H1 (cell line): ENCODE data around the gene CUL1. TPM values are rescaled to one million over a fixed set of nuclear protein-coding genes. Genes with fewer than 3 reads are reported as not detected.

Experiments
- CTCF ChIA-PET: fragments of 300-600 bp; sonication (Branson Sonifier 250); formaldehyde crosslinking; loops from one replicate; lab custom pipeline; 2021; ENCODE audit not compliant: partially characterized antibody; lab: Charles Lee
- POLR2A ChIA-PET: fragments of 300-600 bp; sonication (Branson Sonifier 250); formaldehyde crosslinking; loops from one replicate; lab custom pipeline; 2021; ENCODE audit warnings: inconsistent platforms; ENCODE audit not compliant: partially characterized antibody; lab: Charles Lee
- DNase-seq, 2 experiments: peaks; one replicate each; pipeline versions ENCODE4 v3.0.0 to v3.0.0-alpha.2; 2010 to 2022; ENCODE audit warnings: low spot score in 2 of 2, low read depth in 1 of 2, mixed read lengths in 1 of 2
- FAIRE-seq: peaks from 2 replicates; lab custom pipeline; 2011; peaks lifted over from hg19 to GRCh38; lab: Jason Lieb, UNC
- H2AFZ ChIP-seq: 2 replicates; pipeline ENCODE4 v1.8.1; 2012; ENCODE audit warnings: low read length, inconsistent platforms
- H2AK5ac ChIP-seq: 2 replicates; pipeline ENCODE4 v1.6.1; 2013; ENCODE audit warnings: low read depth, low read length
- H2BK120ac ChIP-seq: replicated peaks from 2 replicates; pipeline ENCODE3; 2013; ENCODE audit warnings: low read depth, low read length, inconsistent platforms
- H2BK12ac ChIP-seq: 2 replicates; pipeline ENCODE4 v1.6.1; 2013; ENCODE audit warnings: low read depth, low read length
- H2BK15ac ChIP-seq: 2 replicates; pipeline ENCODE4 v1.6.1; 2013; ENCODE audit warnings: low read length
- H2BK20ac ChIP-seq: 2 replicates; pipeline ENCODE4 v1.6.1; 2013; ENCODE audit warnings: low read length
- H2BK5ac ChIP-seq: 2 replicates; pipeline ENCODE4 v1.6.1; 2013; ENCODE audit warnings: low read depth, low read length
- H3K14ac ChIP-seq: 2 replicates; pipeline ENCODE4 v1.6.1; 2013; ENCODE audit warnings: inconsistent platforms; ENCODE audit not compliant: insufficient read length
- H3K18ac ChIP-seq: 2 replicates; pipeline ENCODE4 v1.6.1; 2013; ENCODE audit warnings: low read length; ENCODE audit errors: extremely low read depth
- H3K23ac ChIP-seq: 2 replicates; pipeline ENCODE4 v1.6.1; 2013; ENCODE audit warnings: inconsistent platforms; ENCODE audit not compliant: insufficient read length
- H3K23me2 ChIP-seq: 2 replicates; pipeline ENCODE4 v1.6.1; 2013; ENCODE audit warnings: low read depth, low read length
- H3K27ac ChIP-seq: 2 replicates; pipeline ENCODE4 v1.6.1; 2011; ENCODE audit warnings: low read depth, low read length, inconsistent platforms
- H3K27me3 ChIP-seq, 4 experiments: replicated peaks in 1 of 4; 1 replicate in 1 of 4; 2 replicates in 3 of 4; pipeline versions ENCODE4 v1.6.1 to v1.8.1; 2011 to 2013; ENCODE audit warnings: low read length in 3 of 4, mild to moderate bottlenecking in 3 of 4, inconsistent platforms in 2 of 4, mixed read lengths in 2 of 4, moderate library complexity in 1 of 4; ENCODE audit not compliant: control insufficient read depth in 3 of 4, insufficient read depth in 3 of 4; ENCODE audit errors: extremely low read depth in 1 of 4
- H3K36me3 ChIP-seq, 4 experiments: 2 replicates each; pipeline versions ENCODE4 v1.6.1 to v1.8.1; 2011 to 2013; ENCODE audit warnings: mild to moderate bottlenecking in 4 of 4, low read length in 3 of 4, moderate library complexity in 2 of 4, control low read depth in 1 of 4, inconsistent platforms in 1 of 4; ENCODE audit not compliant: insufficient read depth in 4 of 4, control insufficient read depth in 2 of 4
- H3K4ac ChIP-seq: replicated peaks from 2 replicates; pipeline ENCODE3; 2013; ENCODE audit warnings: low read length, low read depth, mixed read lengths, inconsistent platforms; ENCODE audit not compliant: insufficient read length
- H3K4me1 ChIP-seq, 4 experiments: replicated peaks in 1 of 4; 1 replicate in 1 of 4; 2 replicates in 3 of 4; pipeline versions ENCODE4 v1.6.1 to v1.8.1; 2011 to 2013; ENCODE audit warnings: low read length in 3 of 4, inconsistent platforms in 2 of 4, mixed read lengths in 1 of 4; ENCODE audit not compliant: insufficient read depth in 4 of 4, control insufficient read depth in 3 of 4
- H3K4me2 ChIP-seq, 2 experiments: 2 replicates each; pipeline versions ENCODE4 v1.6.1 to v1.8.1; 2011 to 2013; ENCODE audit warnings: low read depth in 2 of 2, low read length in 2 of 2, control low read depth in 1 of 2, inconsistent platforms in 1 of 2, mild to moderate bottlenecking in 1 of 2; ENCODE audit not compliant: insufficient read depth in 1 of 2
- H3K4me3 ChIP-seq, 4 experiments: fragments of 200-600, 300-600 bp in 1 of 4; sonication (generic), shearing (Covaris generic), sonication (Bioruptor Twin) in 1 of 4; 2 replicates each; pipeline versions ENCODE4 v1.5.1 to v1.8.1; 2011 to 2016; ENCODE audit warnings: low read length in 4 of 4, low read depth in 3 of 4, control low read depth in 2 of 4, inconsistent platforms in 2 of 4, mild to moderate bottlenecking in 2 of 4, mixed read lengths in 1 of 4, moderate library complexity in 1 of 4; ENCODE audit not compliant: insufficient read depth in 2 of 4; ENCODE audit errors: extremely low read depth in 1 of 4
- H3K56ac ChIP-seq: replicated peaks from 2 replicates; pipeline ENCODE3; 2013; ENCODE audit warnings: low read depth, mild to moderate bottlenecking, mixed read lengths, low read length, inconsistent platforms; ENCODE audit not compliant: insufficient read length
- H3K79me1 ChIP-seq: 2 replicates; pipeline ENCODE4 v1.6.1; 2013; ENCODE audit warnings: low read depth, low read length, control low read depth
- H3K79me2 ChIP-seq, 2 experiments: 2 replicates each; pipeline versions ENCODE4 v1.6.1 to v1.8.1; 2012 to 2013; ENCODE audit warnings: low read length in 2 of 2, mild to moderate bottlenecking in 2 of 2, inconsistent platforms in 1 of 2; ENCODE audit not compliant: insufficient read depth in 2 of 2, control insufficient read depth in 1 of 2
- H3K9ac ChIP-seq, 4 experiments: replicated peaks in 1 of 4; 1 replicate in 1 of 4; 2 replicates in 3 of 4; pipeline versions ENCODE4 v1.6.1 to v1.8.1; 2011 to 2013; ENCODE audit warnings: low read depth in 3 of 4, low read length in 3 of 4, control low read depth in 2 of 4, mild to moderate bottlenecking in 2 of 4, moderate library complexity in 2 of 4, inconsistent platforms in 1 of 4; ENCODE audit errors: extremely low read depth in 1 of 4
- H3K9me3 ChIP-seq, 2 experiments: 2 replicates each; pipeline versions ENCODE4 v1.6.1 to v1.8.1; 2012 to 2013; ENCODE audit warnings: mild to moderate bottlenecking in 2 of 2, moderate library complexity in 2 of 2, control low read depth in 1 of 2, inconsistent platforms in 1 of 2, low read depth in 1 of 2, low read length in 1 of 2, mixed read lengths in 1 of 2; ENCODE audit not compliant: insufficient read depth in 2 of 2
- H4K20me1 ChIP-seq, 2 experiments: replicated peaks in 1 of 2; 2 replicates each; pipeline versions ENCODE3 to v1.8.1; 2011 to 2013; ENCODE audit warnings: inconsistent platforms in 2 of 2, low read length in 2 of 2, mild to moderate bottlenecking in 1 of 2; ENCODE audit not compliant: insufficient read depth in 2 of 2, control insufficient read depth in 1 of 2
- H4K5ac ChIP-seq: 2 replicates; pipeline ENCODE4 v1.6.1; 2013; ENCODE audit warnings: low read length, low read depth, mixed read lengths, inconsistent platforms; ENCODE audit not compliant: insufficient read length
- H4K8ac ChIP-seq: 2 replicates; pipeline ENCODE4 v1.8.0; 2013; ENCODE audit warnings: mild to moderate bottlenecking, moderate library complexity, low read length, inconsistent platforms; ENCODE audit not compliant: insufficient read depth; ENCODE audit errors: extremely low read depth
- H4K91ac ChIP-seq: replicated peaks from 2 replicates; pipeline ENCODE3; 2013; ENCODE audit warnings: low read length, mixed read lengths, inconsistent platforms; ENCODE audit not compliant: insufficient read length
- ASH2L ChIP-seq: fragments of 200-600, 300-600 bp; sonication (generic); IDR thresholded peaks from one replicate; pipeline ENCODE4 v1.7.1; 2017; ENCODE audit warnings: low read length
- BACH1 ChIP-seq: IDR thresholded peaks from 2 replicates; pipeline ENCODE4 v1.6.1; 2012; ENCODE audit warnings: low read length, improper control_type of control experiment
- CBX8 ChIP-seq: fragments of 300-800, 300-1000 bp; sonication (generic); IDR thresholded peaks from 2 replicates; pipeline ENCODE4 v1.7.1; 2016; ENCODE audit warnings: low read depth, low read length, borderline replicate concordance
- CTBP2 ChIP-seq: IDR thresholded peaks from 2 replicates; pipeline ENCODE4 v1.7.0; 2011; ENCODE audit warnings: borderline replicate concordance, mild to moderate bottlenecking, moderate library complexity, mixed read lengths, low read length; ENCODE audit not compliant: insufficient read depth, insufficient read length
- FOSL1 ChIP-seq: IDR thresholded peaks from 2 replicates; pipeline ENCODE4 v1.6.1; 2011; ENCODE audit warnings: mild to moderate bottlenecking, low read depth, low read length, moderate library complexity; ENCODE audit not compliant: insufficient read depth
- JUND ChIP-seq: IDR thresholded peaks from 2 replicates; pipeline ENCODE4 v1.6.1; 2011; ENCODE audit warnings: mild to moderate bottlenecking, improper control_type of control experiment, low read length
- KDM1A ChIP-seq: fragments of 200-600, 300-600 bp; sonication (generic); IDR thresholded peaks from 2 replicates; pipeline ENCODE4 v1.7.1; 2016; ENCODE audit warnings: mild to moderate bottlenecking, low read length, borderline replicate concordance
- KDM5A ChIP-seq: fragments of 200-600 bp; IDR thresholded peaks from 2 replicates; pipeline ENCODE4 v1.7.1; 2012; ENCODE audit warnings: mild to moderate bottlenecking, low read length, inconsistent platforms, mixed read lengths
- NRF1 ChIP-seq: IDR thresholded peaks from 2 replicates; pipeline ENCODE4 v1.6.1; 2011; ENCODE audit warnings: mild to moderate bottlenecking, low read depth, low read length, improper control_type of control experiment
- POLR2A ChIP-seq, 2 experiments: IDR thresholded peaks; 1 replicate in 1 of 2; 2 replicates in 1 of 2; pipeline ENCODE4 v1.6.1; 2011; ENCODE audit warnings: low read depth in 2 of 2, low read length in 2 of 2, mild to moderate bottlenecking in 2 of 2; ENCODE audit errors: control extremely low read depth in 1 of 2
- SUZ12 ChIP-seq: fragments of 200-600 bp; sonication (generic); IDR thresholded peaks from 2 replicates; pipeline ENCODE4 v1.6.1; 2012; ENCODE audit warnings: mild to moderate bottlenecking, inconsistent platforms, low read length, moderate library complexity, mixed read lengths
- TAF1 ChIP-seq: IDR thresholded peaks from 2 replicates; pipeline ENCODE4 v1.6.1; 2011; ENCODE audit warnings: mild to moderate bottlenecking, low read depth, low read length
- TAF7 ChIP-seq: optimal IDR thresholded peaks from 2 replicates; pipeline ENCODE3; 2011; ENCODE audit warnings: low read depth, mild to moderate bottlenecking, inconsistent platforms, low read length, moderate library complexity, borderline replicate concordance
- ZNF274 ChIP-seq: IDR thresholded peaks from 2 replicates; pipeline ENCODE4 v1.7.0; 2012; ENCODE audit warnings: low read length, borderline replicate concordance; ENCODE audit errors: extremely low read depth
- WGBS, 2 experiments: shearing (Covaris generic) in 1 of 2; methylation state at CpG; one replicate each; pipeline versions ENCODE4 v1.1.6 to v1.1.7; 2013 to 2015; ENCODE audit warnings: low lambda C conversion rate in 2 of 2, mixed read lengths in 2 of 2, inconsistent platforms in 1 of 2, low coverage in 1 of 2, missing lambda C conversion rate in 1 of 2; ENCODE audit not compliant: insufficient replicate concordance in 2 of 2, insufficient coverage in 1 of 2, insufficient read length in 1 of 2; ENCODE audit errors: extremely low coverage in 1 of 2, missing lambda C conversion rate in 1 of 2; 5-methylcytosine and 5-hydroxymethylcytosine counted together
- polyA plus RNA-seq, 7 experiments: library from polyadenylated mRNA; depleted of rRNA in 3 of 7; stranded (reverse) in 5 of 7; unstranded in 2 of 7; fragments of >200 nt in 5 of 7; fragments of 200-250 nt in 2 of 7; gene quantifications; 1 replicate in 5 of 7; 2 replicates in 1 of 7; 4 replicates in 1 of 7; pipeline versions ENCODE4 v1.2.1 to v1.2.3, GENCODE V29; 2011 to 2013; ENCODE audit warnings: missing spikeins in 2 of 7, mixed read lengths in 2 of 7
- total RNA-seq: library from RNA; stranded (reverse); fragmentation: NEBNext Ultra II Directional; extraction: Animal tissue kit (Norgen Biotek cat#: 25700); gene quantifications from 2 replicates; pipeline ENCODE4 v1.2.1, GENCODE V29; 2021
- TF ChIP-seq, protein P1 (sequence below): IDR thresholded peaks from 2 replicates; pipeline ENCODE4 v1.6.1; 2012; ENCODE audit warnings: inconsistent platforms

CUL1 gene
- total and polyA plus RNA-seq, 2 of the 8 experiments (the other 6 are each of a cell fraction or from before 2014, with no cell fraction given): 33.0 to 77.3 TPM

GRCh38 chr7:148821422-148821821 is 122.7 kb downstream of the CUL1 start:
- Histone ChIP-seq H3K23me2 (no peaks in the 10 kb centered on the region), H3K4me1 (no peaks in the 10 kb centered on the region; a peak in 1 of 7 replicates), H2BK5ac (no peak overlapping the region), H2AFZ (no peak overlapping the region), H4K20me1 (peaks cover 0 to 1% of the 10 kb centered on the region in 2 experiments), H3K36me3 (peaks cover 2 to 42% (median 22%) of the 10 kb centered on the region in 4 experiments; a peak in 7 of 8 replicates), H2BK12ac (no peak overlapping the region), H3K79me2 (no peaks in the 10 kb centered on the region; a peak in 1 of 4 replicates), H3K4me3 (no peak overlapping the region), H3K56ac (no peak overlapping the region), H3K9me3 (no peaks in the 10 kb centered on the region), H4K91ac (no peak overlapping the region), H2BK15ac (no peak overlapping the region), H2BK120ac (no peak overlapping the region), H3K27me3 (no peaks in the 10 kb centered on the region), H3K79me1 (no peaks in the 10 kb centered on the region), H2AK5ac (no peak overlapping the region), H4K8ac (no peak overlapping the region), H3K14ac (no peak overlapping the region), H2BK20ac (no peak overlapping the region), H3K23ac (no peak overlapping the region), H3K4ac (no peak overlapping the region), H4K5ac (no peak overlapping the region), H3K27ac (no peak overlapping the region), H3K18ac (no peak overlapping the region), H3K4me2 (no peak overlapping the region), H3K9ac (no peak overlapping the region)
- TF ChIP-seq CTBP2 (no peak), JUND (no peak), KDM5A (no peak), FOSL1 (no peak), ASH2L (no peak), CBX8 (no peak), TAF1 (no peak), BACH1 (no peak), POLR2A (IDR thresholded peaks at IDR 0.05; ENCODE audit: control extremely low read depth in 1 of 2, low read depth in 2 of 2, low read length in 2 of 2) (no peak), ZNF274 (no peak), TAF7 (no peak), SUZ12 (no peak), NRF1 (no peak), KDM1A (no peak)
- TF ChIP-seq, protein P1, sequence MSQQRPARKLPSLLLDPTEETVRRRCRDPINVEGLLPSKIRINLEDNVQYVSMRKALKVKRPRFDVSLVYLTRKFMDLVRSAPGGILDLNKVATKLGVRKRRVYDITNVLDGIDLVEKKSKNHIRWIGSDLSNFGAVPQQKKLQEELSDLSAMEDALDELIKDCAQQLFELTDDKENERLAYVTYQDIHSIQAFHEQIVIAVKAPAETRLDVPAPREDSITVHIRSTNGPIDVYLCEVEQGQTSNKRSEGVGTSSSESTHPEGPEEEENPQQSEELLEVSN: no peak
- FAIRE-seq (no peak), DNase-seq (no peak)
- POLR2A ChIA-PET: no interaction called here
- CTCF ChIA-PET: interaction anchor here (1.4 to 1.6 kb wide), 2 partner anchors 146 to 246 kb away, joined by 3 to 4 read pairs; no protein-coding TSS in a partner anchor
- 87% methylated on average over 2 of the region's 2 CpGs; no CpG with 5 or more reads in 1 of the 2 experiments for WGBS, 2 experiments
